H1 (cell line): ENCODE measurements around the gene SERPINB12. TPM values are rescaled to one million over a fixed set of nuclear protein-coding genes. Genes with fewer than 3 reads are reported as not detected.

ENCODE experiments used
- CTCF ChIA-PET: fragments of 300-600 bp; sonication (Branson Sonifier 250); formaldehyde crosslinking; loops from one replicate; lab custom pipeline; 2021; ENCODE audit not compliant: partially characterized antibody; lab: Charles Lee
- POLR2A ChIA-PET: fragments of 300-600 bp; sonication (Branson Sonifier 250); formaldehyde crosslinking; loops from one replicate; lab custom pipeline; 2021; ENCODE audit warnings: inconsistent platforms; ENCODE audit not compliant: partially characterized antibody; lab: Charles Lee
- DNase-seq, 2 experiments: peaks; one replicate each; pipeline versions ENCODE4 v3.0.0 to v3.0.0-alpha.2; 2010 to 2022; ENCODE audit warnings: low spot score in 2 of 2, low read depth in 1 of 2, mixed read lengths in 1 of 2
- FAIRE-seq: peaks from 2 replicates; lab custom pipeline; 2011; peaks lifted over from hg19 to GRCh38; lab: Jason Lieb, UNC
- H2AFZ ChIP-seq: 2 replicates; pipeline ENCODE4 v1.8.1; 2012; ENCODE audit warnings: low read length, inconsistent platforms
- H2AK5ac ChIP-seq: 2 replicates; pipeline ENCODE4 v1.6.1; 2013; ENCODE audit warnings: low read depth, low read length
- H2BK120ac ChIP-seq: replicated peaks from 2 replicates; pipeline ENCODE3; 2013; ENCODE audit warnings: low read depth, low read length, inconsistent platforms
- H2BK12ac ChIP-seq: 2 replicates; pipeline ENCODE4 v1.6.1; 2013; ENCODE audit warnings: low read depth, low read length
- H2BK15ac ChIP-seq: 2 replicates; pipeline ENCODE4 v1.6.1; 2013; ENCODE audit warnings: low read length
- H2BK20ac ChIP-seq: 2 replicates; pipeline ENCODE4 v1.6.1; 2013; ENCODE audit warnings: low read length
- H2BK5ac ChIP-seq: 2 replicates; pipeline ENCODE4 v1.6.1; 2013; ENCODE audit warnings: low read depth, low read length
- H3K14ac ChIP-seq: 2 replicates; pipeline ENCODE4 v1.6.1; 2013; ENCODE audit warnings: inconsistent platforms; ENCODE audit not compliant: insufficient read length
- H3K18ac ChIP-seq: 2 replicates; pipeline ENCODE4 v1.6.1; 2013; ENCODE audit warnings: low read length; ENCODE audit errors: extremely low read depth
- H3K23ac ChIP-seq: 2 replicates; pipeline ENCODE4 v1.6.1; 2013; ENCODE audit warnings: inconsistent platforms; ENCODE audit not compliant: insufficient read length
- H3K23me2 ChIP-seq: 2 replicates; pipeline ENCODE4 v1.6.1; 2013; ENCODE audit warnings: low read depth, low read length
- H3K27ac ChIP-seq: 2 replicates; pipeline ENCODE4 v1.6.1; 2011; ENCODE audit warnings: low read depth, low read length, inconsistent platforms
- H3K27me3 ChIP-seq, 4 experiments: replicated peaks in 1 of 4; 1 replicate in 1 of 4; 2 replicates in 3 of 4; pipeline versions ENCODE4 v1.6.1 to v1.8.1; 2011 to 2013; ENCODE audit warnings: low read length in 3 of 4, mild to moderate bottlenecking in 3 of 4, inconsistent platforms in 2 of 4, mixed read lengths in 2 of 4, moderate library complexity in 1 of 4; ENCODE audit not compliant: control insufficient read depth in 3 of 4, insufficient read depth in 3 of 4; ENCODE audit errors: extremely low read depth in 1 of 4
- H3K36me3 ChIP-seq, 4 experiments: 2 replicates each; pipeline versions ENCODE4 v1.6.1 to v1.8.1; 2011 to 2013; ENCODE audit warnings: mild to moderate bottlenecking in 4 of 4, low read length in 3 of 4, moderate library complexity in 2 of 4, control low read depth in 1 of 4, inconsistent platforms in 1 of 4; ENCODE audit not compliant: insufficient read depth in 4 of 4, control insufficient read depth in 2 of 4
- H3K4ac ChIP-seq: replicated peaks from 2 replicates; pipeline ENCODE3; 2013; ENCODE audit warnings: low read length, low read depth, mixed read lengths, inconsistent platforms; ENCODE audit not compliant: insufficient read length
- H3K4me1 ChIP-seq, 4 experiments: replicated peaks in 1 of 4; 1 replicate in 1 of 4; 2 replicates in 3 of 4; pipeline versions ENCODE4 v1.6.1 to v1.8.1; 2011 to 2013; ENCODE audit warnings: low read length in 3 of 4, inconsistent platforms in 2 of 4, mixed read lengths in 1 of 4; ENCODE audit not compliant: insufficient read depth in 4 of 4, control insufficient read depth in 3 of 4
- H3K4me2 ChIP-seq, 2 experiments: 2 replicates each; pipeline versions ENCODE4 v1.6.1 to v1.8.1; 2011 to 2013; ENCODE audit warnings: low read depth in 2 of 2, low read length in 2 of 2, control low read depth in 1 of 2, inconsistent platforms in 1 of 2, mild to moderate bottlenecking in 1 of 2; ENCODE audit not compliant: insufficient read depth in 1 of 2
- H3K4me3 ChIP-seq, 4 experiments: fragments of 200-600, 300-600 bp in 1 of 4; sonication (generic), shearing (Covaris generic), sonication (Bioruptor Twin) in 1 of 4; 2 replicates each; pipeline versions ENCODE4 v1.5.1 to v1.8.1; 2011 to 2016; ENCODE audit warnings: low read length in 4 of 4, low read depth in 3 of 4, control low read depth in 2 of 4, inconsistent platforms in 2 of 4, mild to moderate bottlenecking in 2 of 4, mixed read lengths in 1 of 4, moderate library complexity in 1 of 4; ENCODE audit not compliant: insufficient read depth in 2 of 4; ENCODE audit errors: extremely low read depth in 1 of 4
- H3K56ac ChIP-seq: replicated peaks from 2 replicates; pipeline ENCODE3; 2013; ENCODE audit warnings: low read depth, mild to moderate bottlenecking, mixed read lengths, low read length, inconsistent platforms; ENCODE audit not compliant: insufficient read length
- H3K79me1 ChIP-seq: 2 replicates; pipeline ENCODE4 v1.6.1; 2013; ENCODE audit warnings: low read depth, low read length, control low read depth
- H3K79me2 ChIP-seq, 2 experiments: 2 replicates each; pipeline versions ENCODE4 v1.6.1 to v1.8.1; 2012 to 2013; ENCODE audit warnings: low read length in 2 of 2, mild to moderate bottlenecking in 2 of 2, inconsistent platforms in 1 of 2; ENCODE audit not compliant: insufficient read depth in 2 of 2, control insufficient read depth in 1 of 2
- H3K9ac ChIP-seq, 4 experiments: replicated peaks in 1 of 4; 1 replicate in 1 of 4; 2 replicates in 3 of 4; pipeline versions ENCODE4 v1.6.1 to v1.8.1; 2011 to 2013; ENCODE audit warnings: low read depth in 3 of 4, low read length in 3 of 4, control low read depth in 2 of 4, mild to moderate bottlenecking in 2 of 4, moderate library complexity in 2 of 4, inconsistent platforms in 1 of 4; ENCODE audit errors: extremely low read depth in 1 of 4
- H3K9me3 ChIP-seq, 2 experiments: 2 replicates each; pipeline versions ENCODE4 v1.6.1 to v1.8.1; 2012 to 2013; ENCODE audit warnings: mild to moderate bottlenecking in 2 of 2, moderate library complexity in 2 of 2, control low read depth in 1 of 2, inconsistent platforms in 1 of 2, low read depth in 1 of 2, low read length in 1 of 2, mixed read lengths in 1 of 2; ENCODE audit not compliant: insufficient read depth in 2 of 2
- H4K20me1 ChIP-seq, 2 experiments: replicated peaks in 1 of 2; 2 replicates each; pipeline versions ENCODE3 to v1.8.1; 2011 to 2013; ENCODE audit warnings: inconsistent platforms in 2 of 2, low read length in 2 of 2, mild to moderate bottlenecking in 1 of 2; ENCODE audit not compliant: insufficient read depth in 2 of 2, control insufficient read depth in 1 of 2
- H4K5ac ChIP-seq: 2 replicates; pipeline ENCODE4 v1.6.1; 2013; ENCODE audit warnings: low read length, low read depth, mixed read lengths, inconsistent platforms; ENCODE audit not compliant: insufficient read length
- H4K8ac ChIP-seq: 2 replicates; pipeline ENCODE4 v1.8.0; 2013; ENCODE audit warnings: mild to moderate bottlenecking, moderate library complexity, low read length, inconsistent platforms; ENCODE audit not compliant: insufficient read depth; ENCODE audit errors: extremely low read depth
- H4K91ac ChIP-seq: replicated peaks from 2 replicates; pipeline ENCODE3; 2013; ENCODE audit warnings: low read length, mixed read lengths, inconsistent platforms; ENCODE audit not compliant: insufficient read length
- CEBPB ChIP-seq: IDR thresholded peaks from 2 replicates; pipeline ENCODE4 v1.6.1; 2012; ENCODE audit warnings: low read depth, low read length
- KDM5A ChIP-seq: fragments of 200-600 bp; IDR thresholded peaks from 2 replicates; pipeline ENCODE4 v1.7.1; 2012; ENCODE audit warnings: mild to moderate bottlenecking, low read length, inconsistent platforms, mixed read lengths
- NRF1 ChIP-seq: IDR thresholded peaks from 2 replicates; pipeline ENCODE4 v1.6.1; 2011; ENCODE audit warnings: mild to moderate bottlenecking, low read depth, low read length, improper control_type of control experiment
- YY1 ChIP-seq: IDR thresholded peaks from 2 replicates; pipeline ENCODE4 v1.6.1; 2011; ENCODE audit warnings: low read depth, mild to moderate bottlenecking, low read length
- WGBS, 2 experiments: shearing (Covaris generic) in 1 of 2; methylation state at CpG; one replicate each; pipeline versions ENCODE4 v1.1.6 to v1.1.7; 2013 to 2015; ENCODE audit warnings: low lambda C conversion rate in 2 of 2, mixed read lengths in 2 of 2, inconsistent platforms in 1 of 2, low coverage in 1 of 2, missing lambda C conversion rate in 1 of 2; ENCODE audit not compliant: insufficient replicate concordance in 2 of 2, insufficient coverage in 1 of 2, insufficient read length in 1 of 2; ENCODE audit errors: extremely low coverage in 1 of 2, missing lambda C conversion rate in 1 of 2; 5-methylcytosine and 5-hydroxymethylcytosine counted together
- polyA plus RNA-seq, 7 experiments: library from polyadenylated mRNA; depleted of rRNA in 3 of 7; stranded (reverse) in 5 of 7; unstranded in 2 of 7; fragments of >200 nt in 5 of 7; fragments of 200-250 nt in 2 of 7; gene quantifications; 1 replicate in 5 of 7; 2 replicates in 1 of 7; 4 replicates in 1 of 7; pipeline versions ENCODE4 v1.2.1 to v1.2.3, GENCODE V29; 2011 to 2013; ENCODE audit warnings: missing spikeins in 2 of 7, mixed read lengths in 2 of 7
- total RNA-seq: library from RNA; stranded (reverse); fragmentation: NEBNext Ultra II Directional; extraction: Animal tissue kit (Norgen Biotek cat#: 25700); gene quantifications from 2 replicates; pipeline ENCODE4 v1.2.1, GENCODE V29; 2021

SERPINB12 gene
- total and polyA plus RNA-seq, 2 of the 8 experiments (the other 6 are each of a cell fraction or from before 2014, with no cell fraction given), result not detected

DNA sequence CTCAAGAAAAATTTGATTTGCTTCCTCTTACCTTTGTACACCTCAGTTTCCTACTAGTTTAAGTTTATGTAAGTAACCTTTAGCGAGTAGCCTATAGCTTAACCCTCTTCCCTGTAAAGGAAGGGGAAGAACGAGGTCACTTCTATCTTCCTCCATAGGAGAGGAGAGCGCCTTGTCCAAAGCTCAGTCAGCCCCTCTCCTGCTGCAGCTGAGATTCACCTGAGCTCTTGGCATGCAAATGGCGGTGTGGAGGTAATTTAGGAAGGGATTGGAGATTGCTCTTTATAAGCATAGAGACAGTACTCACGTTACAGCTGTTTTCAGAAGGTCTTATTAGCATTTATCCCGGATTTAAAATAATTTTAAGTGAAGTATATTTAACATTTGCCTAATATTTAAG lies 27.8 kb upstream of the SERPINB12 start:
- Histone ChIP-seq H3K79me2 (no peaks in the 10 kb centered on the region), H2BK15ac (no peak overlapping the region), H3K36me3 (no peaks in the 10 kb centered on the region), H2AK5ac (no peak overlapping the region), H2BK5ac (no peak overlapping the region), H4K8ac (no peak overlapping the region), H3K27me3 (no peaks in the 10 kb centered on the region), H3K14ac (no peak overlapping the region), H4K20me1 (no peaks in the 10 kb centered on the region), H3K4me3 (peak overlapping the region in 1 of 4 experiments; percentile 24; a peak in 2 of 8 replicates), H4K5ac (peak overlapping the region; percentile 27), H3K4ac (no peak overlapping the region), H2BK12ac (no peak overlapping the region), H3K9me3 (no peaks in the 10 kb centered on the region), H2AFZ (peak overlapping the region; percentile 37; the same call in 1 of the 2 replicates), H3K23me2 (no peaks in the 10 kb centered on the region), H4K91ac (no peak overlapping the region), H3K23ac (no peak overlapping the region), H3K9ac (no peak overlapping the region), H2BK120ac (no peak overlapping the region), H3K56ac (no peak overlapping the region), H3K4me2 (peak overlapping the region; percentile 30 to 48), H3K27ac (peak overlapping the region; percentile 19; the same call in 1 of the 2 replicates), H3K18ac (no peak overlapping the region; the same call in 1 of the 2 replicates), H3K4me1 (peaks cover 2 to 18% (median 10%) of the 10 kb centered on the region in 4 experiments; a peak in 4 of 7 replicates), H2BK20ac (no peak overlapping the region), H3K79me1 (no peaks in the 10 kb centered on the region)
- 20% methylated on average over 6 of the region's 6 CpGs; no CpG with 5 or more reads in 1 of the 2 experiments for WGBS, 2 experiments
- POLR2A ChIA-PET, result interaction anchor here (1.0 kb wide), 1 partner anchor 460 kb away, joined by 3 read pairs; no protein-coding TSS in a partner anchor
- TF ChIP-seq NRF1 (no peak), KDM5A (no peak), YY1 (peak; percentile 68; the same call in 1 of the 2 replicates), CEBPB (no peak)
- CTCF ChIA-PET, result interaction anchor here (0.9 to 17.3 kb wide), 23 partner anchors 9 to 331 kb away, joined by 3 to 366 read pairs (median 4); partner anchors contain the start of gene SERPINB13
- DNase-seq (no peak), FAIRE-seq (no peak)
